Activated CD4-positive, alpha-beta T cell treated with anti-CD3 and anti-CD28 coated beads for 48 hours (primary cell): ENCODE measurements around the gene PTPRF.

Experiments
- DNase-seq: peaks from one replicate; pipeline ENCODE4 v3.0.0-alpha.2; 2020

PTPRF gene

GRCh38 chr1:43513471-43514173, 17.1 kb upstream of the PTPRF start:
- no peak for DNase-seq

GRCh38 chr1:43518935-43519686, 11.6 kb upstream of the PTPRF start:
- DNase-seq, result no peak

- DNase-seq, result no peak
These were observed 10.4 kb upstream of the PTPRF start for GRCh38 chr1:43520100-43520778.

- no peak for DNase-seq
These were observed 9.6 kb upstream of the PTPRF start for GRCh38 chr1:43521078-43521477.

- no peak for DNase-seq
These were observed 8.9 kb upstream of the PTPRF start for GRCh38 chr1:43521756-43522155.

GRCh38 chr1:43522431-43522775, 8.3 kb upstream of the PTPRF start:
- DNase-seq, result no peak

- no peak for DNase-seq
These were observed 7.8 kb upstream of the PTPRF start for GRCh38 chr1:43522776-43523480.

- DNase-seq, result no peak
These were observed 5.9 kb upstream of the PTPRF start for GRCh38 chr1:43524804-43525203.

GRCh38 chr1:43526002-43526401, 4.7 kb upstream of the PTPRF start:
- DNase-seq, result no peak

- DNase-seq, result no peak
These were observed 3.4 kb upstream of the PTPRF start for GRCh38 chr1:43527111-43527878.

- DNase-seq, result peak; percentile 89
These were observed 1.4 kb upstream of the PTPRF start for GRCh38 chr1:43529206-43529731.

GRCh38 chr1:43531107-43531905, 623 bp downstream of the PTPRF start:
- no peak for DNase-seq

- no peak for DNase-seq
These were observed 1.4 kb downstream of the PTPRF start for GRCh38 chr1:43531906-43532584.

- no peak for DNase-seq
These were observed 2.0 kb downstream of the PTPRF start for GRCh38 chr1:43532716-43533115.

- DNase-seq, result no peak
These were observed 2.9 kb downstream of the PTPRF start for GRCh38 chr1:43533584-43533983.

- DNase-seq, result no peak
These were observed 3.6 kb downstream of the PTPRF start for GRCh38 chr1:43534256-43534655.

GRCh38 chr1:43536196-43536863, 5.6 kb downstream of the PTPRF start:
- DNase-seq, result no peak

- no peak for DNase-seq
These were observed 6.2 kb downstream of the PTPRF start for GRCh38 chr1:43536864-43537358.

- no peak for DNase-seq
These were observed 6.9 kb downstream of the PTPRF start for GRCh38 chr1:43537423-43538142.

- DNase-seq, result no peak
These were observed 7.4 kb downstream of the PTPRF start for GRCh38 chr1:43538143-43538487.
